Transverse colon (tissue), 3 donors: ENCODE results near the gene MED14.

Source experiments
- EP300 ChIP-seq: sonication (generic); formaldehyde crosslinking; IDR thresholded peaks from one replicate; pipeline ENCODE4 v1.6.1; 2017; ENCODE audit warnings: antibody characterized with exemption, low read depth
- POLR2A ChIP-seq: fragments of 450-650 bp; IDR thresholded peaks from one replicate; pipeline ENCODE4 v1.6.1; 2016; ENCODE audit warnings: antibody characterized with exemption, mild to moderate bottlenecking, moderate library complexity
- TF ChIP-seq, protein P1 (sequence below), 5 experiments: fragments of 200-600 bp in 3 of 5; fragments of 450-650 bp in 2 of 5; sonication (generic) in 3 of 5; IDR thresholded peaks; 1 replicate in 2 of 5; 2 replicates in 3 of 5; pipeline ENCODE4 v1.5.1; 2016 to 2017; ENCODE audit warnings: antibody characterized with exemption in 5 of 5, inconsistent platforms in 3 of 5, mild to moderate bottlenecking in 2 of 5, moderate library complexity in 1 of 5

DNA sequence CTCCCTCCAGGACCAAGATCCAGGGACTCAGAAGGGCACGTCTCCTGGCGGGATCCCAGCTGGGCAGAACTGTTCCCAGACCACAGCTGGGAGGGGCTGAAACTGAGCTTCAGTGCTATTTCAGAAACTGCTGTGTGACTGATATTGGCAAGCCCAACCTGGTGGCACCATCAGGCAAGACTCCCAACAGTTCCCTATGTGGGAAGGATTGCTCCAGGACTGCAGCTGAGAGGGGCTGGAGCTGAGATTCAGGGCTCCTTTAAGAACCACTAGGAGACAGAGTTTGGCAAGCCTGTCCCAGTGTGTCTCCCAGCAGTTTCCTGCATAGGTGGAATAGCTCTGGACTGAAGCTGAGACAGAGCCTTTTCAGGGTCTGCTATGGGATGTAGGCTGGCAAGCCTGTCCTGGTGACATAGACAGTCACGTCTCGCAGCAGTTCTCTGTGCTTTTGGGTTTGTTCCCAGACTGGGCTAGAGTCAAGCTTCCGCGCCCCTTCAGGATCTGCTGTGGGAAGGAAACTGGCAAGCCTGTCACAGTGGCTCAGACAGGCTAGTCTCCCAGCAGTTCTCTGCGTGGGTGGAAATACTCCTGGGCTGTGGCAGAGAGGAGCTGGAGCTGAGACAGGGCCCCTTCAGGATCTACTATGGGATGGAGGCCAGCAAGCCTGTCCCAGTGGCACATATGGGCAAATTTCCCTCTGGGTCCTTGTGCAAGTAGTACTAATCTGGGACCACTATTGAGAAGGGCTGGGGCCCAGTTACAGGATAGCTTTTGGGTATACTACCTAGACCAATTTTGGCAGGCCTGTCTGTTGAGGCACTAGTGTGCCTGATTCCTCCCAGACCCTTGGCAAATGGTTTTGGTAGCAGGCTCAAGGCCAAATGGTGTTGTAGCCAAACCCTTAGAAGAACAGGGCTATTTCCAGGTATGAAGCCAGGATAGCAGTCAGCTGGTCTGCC is 20.2 kb upstream of the MED14 start:
- TF ChIP-seq, protein P1, sequence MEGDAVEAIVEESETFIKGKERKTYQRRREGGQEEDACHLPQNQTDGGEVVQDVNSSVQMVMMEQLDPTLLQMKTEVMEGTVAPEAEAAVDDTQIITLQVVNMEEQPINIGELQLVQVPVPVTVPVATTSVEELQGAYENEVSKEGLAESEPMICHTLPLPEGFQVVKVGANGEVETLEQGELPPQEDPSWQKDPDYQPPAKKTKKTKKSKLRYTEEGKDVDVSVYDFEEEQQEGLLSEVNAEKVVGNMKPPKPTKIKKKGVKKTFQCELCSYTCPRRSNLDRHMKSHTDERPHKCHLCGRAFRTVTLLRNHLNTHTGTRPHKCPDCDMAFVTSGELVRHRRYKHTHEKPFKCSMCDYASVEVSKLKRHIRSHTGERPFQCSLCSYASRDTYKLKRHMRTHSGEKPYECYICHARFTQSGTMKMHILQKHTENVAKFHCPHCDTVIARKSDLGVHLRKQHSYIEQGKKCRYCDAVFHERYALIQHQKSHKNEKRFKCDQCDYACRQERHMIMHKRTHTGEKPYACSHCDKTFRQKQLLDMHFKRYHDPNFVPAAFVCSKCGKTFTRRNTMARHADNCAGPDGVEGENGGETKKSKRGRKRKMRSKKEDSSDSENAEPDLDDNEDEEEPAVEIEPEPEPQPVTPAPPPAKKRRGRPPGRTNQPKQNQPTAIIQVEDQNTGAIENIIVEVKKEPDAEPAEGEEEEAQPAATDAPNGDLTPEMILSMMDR (IDR thresholded peaks at IDR 0.05): no peak
- TF ChIP-seq POLR2A (no peak), EP300 (no peak)
